Stimulated activated CD8-positive, alpha-beta memory T cell treated with anti-CD3 and anti-CD28 coated beads, Interleukin-4, amount 100 ng/mL, for 48 hours (primary cell): ENCODE results near the gene MYO3B.
"Not testable (repeated sequence)": the region's sequence is repeated elsewhere in the genome, so short reads cannot be mapped to it uniquely, and the experiment has no call there.

ENCODE experiments used
- DNase-seq: peaks from one replicate; pipeline ENCODE4 v3.0.0-alpha.2; 2020

The MYO3B gene

GRCh38 chr2:170377500-170378207 is 199.7 kb downstream of the MYO3B start:
- no peak for DNase-seq

GRCh38 chr2:170380267-170380666 is 202.3 kb downstream of the MYO3B start:
- DNase-seq = no peak

GRCh38 chr2:170381678-170382077 is 203.7 kb downstream of the MYO3B start:
- no peak for DNase-seq

GRCh38 chr2:170386554-170386953 is 208.6 kb downstream of the MYO3B start:
- DNase-seq = no peak

DNA sequence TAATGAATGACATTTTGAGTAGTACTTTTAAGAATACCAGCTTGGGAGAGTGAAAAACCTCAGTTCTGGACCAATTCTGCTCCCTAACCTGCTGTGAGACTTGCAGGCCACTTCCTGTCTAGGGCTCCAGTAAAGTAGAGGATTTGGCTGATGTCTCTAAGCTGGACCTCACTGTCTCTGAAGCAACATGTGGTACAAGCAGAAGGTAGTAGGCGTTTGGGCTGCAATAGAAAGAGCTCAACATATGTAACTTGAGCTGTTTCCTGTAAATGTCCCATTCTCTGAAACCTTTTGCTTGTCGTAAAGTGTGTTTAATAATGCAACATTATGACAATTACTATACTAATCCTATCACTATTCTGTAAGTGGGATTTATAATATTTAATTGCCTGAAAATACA is 213.1 kb downstream of the MYO3B start:
- no peak for DNase-seq

GRCh38 chr2:170391697-170392096 is 213.8 kb downstream of the MYO3B start:
- DNase-seq = no peak

- no peak for DNase-seq
Measured at GRCh38 chr2:170393861-170394498, 216.0 kb downstream of the MYO3B start.

GRCh38 chr2:170394641-170395387 is 216.9 kb downstream of the MYO3B start:
- no peak for DNase-seq

DNA sequence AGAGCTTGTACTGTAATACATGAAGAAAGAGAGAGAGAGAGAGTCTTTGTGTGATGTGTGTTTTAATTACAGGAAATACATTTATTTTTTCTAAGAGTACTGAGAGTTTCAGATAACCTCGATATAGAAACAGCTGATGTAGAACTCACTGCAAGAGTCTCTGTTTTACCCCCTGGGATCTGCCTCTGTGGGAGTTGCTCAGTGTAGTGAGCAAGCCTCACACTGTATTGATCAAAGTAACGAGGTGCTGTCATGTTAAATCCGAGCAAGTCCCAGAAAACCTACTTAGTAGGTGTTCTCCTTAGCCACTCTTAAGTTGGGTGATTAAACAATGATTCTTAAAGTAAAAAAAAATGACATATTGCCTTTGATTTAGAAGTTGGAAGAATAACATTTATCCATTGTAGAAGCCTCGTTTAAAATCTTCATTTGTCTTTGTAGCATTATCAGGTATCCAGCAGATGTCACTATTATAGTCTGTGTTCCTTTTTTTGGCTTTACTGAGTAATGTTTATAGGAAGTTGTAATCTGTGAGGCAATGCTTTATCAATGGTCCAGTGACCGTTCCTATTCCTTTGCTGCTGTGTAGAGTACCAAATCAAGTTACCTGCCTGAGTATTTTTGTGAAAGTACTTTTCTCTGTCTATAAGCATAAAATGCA is 219.0 kb downstream of the MYO3B start:
- no peak for DNase-seq

DNA sequence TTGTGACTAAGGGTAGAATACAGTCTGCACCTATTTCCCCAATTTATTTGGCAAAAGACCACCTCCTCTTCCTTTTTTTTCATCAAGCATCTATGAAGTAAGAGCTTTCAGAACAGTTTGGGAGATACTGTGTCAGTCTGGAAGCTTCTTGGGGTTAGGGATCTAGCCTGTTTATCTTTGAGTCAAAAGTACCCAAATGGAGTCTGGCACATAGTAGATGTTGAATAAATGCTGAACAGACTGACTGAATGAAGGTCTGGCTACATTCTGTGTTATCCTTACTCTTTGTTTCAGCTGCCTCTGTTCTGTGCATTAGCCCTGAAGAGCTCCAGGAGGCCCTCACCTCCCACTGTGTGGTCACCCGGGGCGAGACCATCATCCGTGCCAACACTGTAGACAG is 223.2 kb downstream of the MYO3B start:
- DNase-seq = no peak

- DNase-seq = no peak
Measured at GRCh38 chr2:170404846-170405245, 226.9 kb downstream of the MYO3B start.

DNA sequence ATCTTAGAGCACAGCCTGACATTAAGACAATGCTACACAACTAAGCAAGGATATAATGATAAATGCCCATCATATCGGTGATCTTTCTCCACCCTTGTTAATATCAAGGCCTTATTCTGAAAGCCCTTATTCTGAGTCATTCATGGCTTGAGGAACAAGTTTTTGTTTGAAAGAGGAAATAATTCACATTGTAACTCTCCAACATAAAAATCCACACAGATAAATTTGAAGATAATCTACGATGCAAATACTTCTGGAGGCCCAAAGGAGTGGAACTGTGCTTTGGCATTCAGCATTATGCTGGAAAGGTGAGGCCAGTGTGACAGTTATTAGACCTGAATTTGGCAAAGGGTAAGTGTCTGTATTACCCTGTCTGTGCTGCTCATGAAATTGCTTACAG is 227.4 kb downstream of the MYO3B start:
- no peak for DNase-seq

DNA sequence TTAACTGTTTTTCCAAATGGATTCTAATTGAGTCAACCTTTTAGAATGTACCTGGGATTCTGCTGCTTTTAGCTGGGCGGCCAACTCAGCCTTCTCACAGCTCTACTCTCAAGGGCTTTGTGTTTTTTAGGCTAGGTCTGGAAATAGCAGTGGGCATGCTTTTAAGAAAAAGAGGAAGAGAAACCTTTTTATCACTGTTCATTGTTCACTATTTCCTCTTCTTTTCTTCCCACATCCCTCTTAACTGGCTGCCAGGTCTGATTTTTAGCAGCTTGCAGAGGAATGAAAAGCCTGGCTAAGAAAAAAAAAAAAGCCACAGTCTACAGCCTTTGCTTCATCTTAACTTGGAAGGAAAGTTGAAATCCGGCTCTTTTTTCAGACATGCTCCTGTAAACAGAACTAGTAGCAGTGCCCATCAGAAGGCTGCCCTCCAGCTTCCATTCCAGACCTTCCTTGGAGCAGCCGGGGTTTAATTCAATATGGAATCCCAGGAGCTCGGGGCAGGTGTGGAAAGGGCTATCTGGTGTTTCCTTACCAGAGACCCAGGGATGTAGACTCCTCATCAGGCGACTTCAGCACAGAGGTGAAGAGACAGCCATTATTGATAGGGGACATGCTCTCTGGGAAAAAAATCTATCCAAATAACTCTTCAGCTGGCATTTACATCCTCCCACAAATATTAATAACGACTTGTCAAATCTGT is 230.7 kb downstream of the MYO3B start:
- DNase-seq = no peak

DNA sequence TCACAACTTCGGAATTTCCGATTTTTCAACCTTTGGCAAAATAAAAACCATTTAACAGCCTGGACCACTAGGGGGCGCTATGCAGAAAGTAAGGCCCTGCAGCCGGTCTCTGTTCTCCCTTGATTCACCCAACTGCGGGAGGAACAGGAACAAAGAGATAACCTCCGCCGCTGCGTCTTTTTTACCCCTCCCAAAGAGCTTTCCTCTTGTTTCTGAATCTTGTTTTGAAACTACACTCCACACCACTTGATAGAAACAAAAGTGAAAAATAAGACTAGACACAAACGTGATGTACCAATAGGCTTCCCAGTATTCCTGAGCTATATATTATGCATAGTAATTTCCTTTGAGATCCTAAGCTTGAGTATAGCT is 231.2 kb downstream of the MYO3B start:
- DNase-seq = peak; percentile 87

GRCh38 chr2:170411660-170412059 is 233.7 kb downstream of the MYO3B start:
- no peak for DNase-seq

GRCh38 chr2:170420961-170421687 is 243.2 kb downstream of the MYO3B start:
- DNase-seq = no peak

GRCh38 chr2:170423919-170424318 is 246.0 kb downstream of the MYO3B start:
- no peak for DNase-seq

DNA sequence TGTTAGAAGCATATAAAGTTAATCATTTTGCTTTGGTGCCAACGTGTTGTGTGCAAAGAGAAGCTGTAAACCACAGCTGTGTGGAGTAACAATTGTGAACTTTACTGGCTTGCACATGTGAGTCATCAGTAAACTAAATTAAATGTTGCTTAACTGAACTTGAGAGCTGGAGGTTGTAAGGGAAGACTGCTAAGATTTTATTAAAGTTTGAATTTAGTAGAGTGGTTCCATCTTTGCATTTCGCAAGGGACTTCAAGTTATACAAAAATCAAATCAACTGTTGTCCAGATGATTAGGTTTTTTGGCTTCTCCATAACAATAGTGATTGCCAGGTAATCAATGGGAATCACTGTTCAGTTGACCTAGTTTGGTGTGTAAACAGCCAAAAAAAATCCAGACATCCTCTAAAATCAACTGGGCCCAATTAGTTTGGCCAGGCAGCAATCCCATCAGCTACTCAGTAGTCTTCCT is 247.4 kb downstream of the MYO3B start:
- DNase-seq = no peak

- no peak for DNase-seq
Measured at GRCh38 chr2:170428868-170429267, 250.9 kb downstream of the MYO3B start.

- DNase-seq = no peak
Measured at GRCh38 chr2:170432823-170433222, 254.9 kb downstream of the MYO3B start.

- DNase-seq = no peak
Measured at GRCh38 chr2:170433448-170433847, 255.5 kb downstream of the MYO3B start.

GRCh38 chr2:170434396-170434795 is 256.4 kb downstream of the MYO3B start:
- DNase-seq = not testable (repeated sequence)
